Thymus (tissue), 11 donors: Measurements from ENCODE around the gene ISG15. TPM values are rescaled to one million over a fixed set of nuclear protein-coding genes. Genes with fewer than 3 reads are reported as not detected.
"Not testable (repeated sequence)": the region's sequence is repeated elsewhere in the genome, so short reads cannot be mapped to it uniquely, and the experiment has no call there.

Source experiments
- DNase-seq, 9 donors: peaks; one replicate each; pipeline ENCODE4 v3.0.0-alpha.2; 2013; ENCODE audit warnings: low spot score in 9 of 9, low read depth in 6 of 9, missing footprints in 1 of 9
- H3K27ac ChIP-seq, 2 donors: one replicate each; pipeline ENCODE4 v1.5.1; 2013; ENCODE audit warnings: control low read depth in 1 of 2, low read depth in 1 of 2, low read length in 1 of 2, mild to moderate bottlenecking in 1 of 2, moderate library complexity in 1 of 2
- H3K27me3 ChIP-seq, 2 donors: one replicate each; pipeline ENCODE4 v1.5.1; 2013; ENCODE audit warnings: low read length in 1 of 2; ENCODE audit not compliant: control insufficient read depth in 2 of 2, insufficient read depth in 1 of 2
- H3K36me3 ChIP-seq, 2 donors: one replicate each; pipeline ENCODE4 v1.5.1; 2013; ENCODE audit warnings: low read length in 1 of 2, mild to moderate bottlenecking in 1 of 2, moderate library complexity in 1 of 2; ENCODE audit not compliant: control insufficient read depth in 2 of 2, insufficient read depth in 2 of 2
- H3K4me1 ChIP-seq, 2 donors: one replicate each; pipeline ENCODE4 v1.5.1; 2013; ENCODE audit warnings: low read length in 2 of 2; ENCODE audit not compliant: control insufficient read depth in 2 of 2, insufficient read depth in 2 of 2
- H3K4me3 ChIP-seq, 2 donors: one replicate each; pipeline ENCODE4 v1.5.1; 2013; ENCODE audit warnings: low read length in 2 of 2, control low read depth in 1 of 2, mild to moderate bottlenecking in 1 of 2
- H3K9me3 ChIP-seq, 2 donors: one replicate each; pipeline ENCODE4 v1.5.1; 2013; ENCODE audit warnings: low read length in 1 of 2, mild to moderate bottlenecking in 1 of 2; ENCODE audit not compliant: control insufficient read depth in 2 of 2, insufficient read depth in 1 of 2
- WGBS: extraction: QIAGEN DNeasy Blood & Tissue Kit; methylation state at CpG from one replicate; pipeline ENCODE4 v1.1.7; 2013; 5-methylcytosine and 5-hydroxymethylcytosine counted together
- polyA plus RNA-seq: library from polyadenylated mRNA; stranded (reverse); fragments of 200-250 nt; gene quantifications from one replicate; pipeline ENCODE4 v1.2.3, GENCODE V29; 2013
- total RNA-seq: library from RNA; stranded (reverse); fragments of 120-200 nt; gene quantifications from one replicate; pipeline ENCODE4 v1.2.4, GENCODE V29; 2013
- donor health status: healthy.

Gene ISG15
- total and polyA plus RNA-seq, 2 donors: 285 to 338 TPM

DNA sequence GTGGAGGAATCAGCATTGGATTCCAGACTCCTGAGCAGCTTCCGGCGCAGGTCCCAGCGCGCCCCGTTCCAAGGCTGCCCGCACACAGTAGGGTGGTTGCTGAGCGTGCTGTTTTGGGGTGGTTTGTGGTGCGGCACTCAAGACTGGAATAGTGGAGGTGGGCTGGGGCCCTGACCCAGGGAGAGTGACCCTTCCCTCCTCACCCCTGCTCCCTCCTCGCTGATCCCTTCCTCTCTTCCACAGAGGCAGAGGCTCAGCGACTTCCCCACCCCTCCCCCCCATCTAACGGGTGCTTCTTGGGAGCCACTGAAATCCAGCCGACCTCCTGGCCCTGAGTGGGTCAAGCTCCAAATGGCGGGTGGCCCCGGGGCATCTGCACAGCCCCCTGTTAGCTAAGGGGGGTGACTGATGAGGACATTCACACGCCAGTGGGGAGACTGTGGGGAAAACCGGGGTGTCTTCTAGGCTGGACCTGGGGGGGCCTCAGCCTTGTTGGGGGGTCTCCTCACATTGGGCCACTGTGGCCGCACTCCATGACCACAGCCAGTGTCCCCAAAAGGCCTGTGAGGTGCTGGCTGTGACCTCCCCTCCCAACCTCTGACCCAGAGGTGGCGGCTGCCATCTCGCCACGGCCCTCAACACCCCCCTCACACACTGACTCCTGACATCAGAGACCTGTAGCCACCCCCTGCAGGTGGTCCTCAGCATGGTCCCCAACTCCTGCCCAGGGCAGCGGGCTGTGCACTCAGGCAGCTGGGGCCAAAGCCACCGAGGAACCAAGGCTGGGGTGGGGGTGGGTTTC, 9.5 kb upstream of the ISG15 start:
- 91% methylated on average over 22 of the region's 22 CpGs for WGBS
- H3K36me3 ChIP-seq: no peaks in the 10 kb centered on the region
- no peak for DNase-seq
- H3K27me3 ChIP-seq: peaks cover 37 to 73% of the 10 kb centered on the region in 2 donors
- H3K27ac ChIP-seq: no peak overlapping the region
- H3K4me1 ChIP-seq: peaks cover 30 to 39% of the 10 kb centered on the region in 2 donors
- H3K9me3 ChIP-seq: peaks cover 0 to 1% of the 10 kb centered on the region in 2 donors
- H3K4me3 ChIP-seq: no peak overlapping the region

DNA sequence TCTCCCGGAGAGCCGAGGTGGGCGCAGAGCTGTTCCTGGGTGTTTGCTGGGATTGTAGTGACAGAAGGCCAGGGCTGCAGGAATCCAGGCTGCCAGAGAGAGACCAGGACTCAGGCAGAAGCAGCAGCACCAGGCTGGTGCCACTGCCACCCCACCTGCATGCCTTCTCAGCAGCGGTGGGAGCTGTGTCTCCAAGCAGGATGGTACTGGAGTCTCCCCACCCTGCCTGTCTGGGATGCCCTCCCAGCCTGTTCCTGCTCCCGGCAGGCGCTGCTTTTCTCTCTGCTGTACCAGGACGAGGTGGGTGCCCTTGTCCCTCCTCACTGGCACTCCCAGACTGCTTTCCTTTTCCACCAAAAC, 8.9 kb upstream of the ISG15 start:
- peaks cover 0 to 1% of the 10 kb centered on the region in 2 donors for H3K9me3 ChIP-seq
- no peaks in the 10 kb centered on the region for H3K36me3 ChIP-seq
- no peak for DNase-seq
- H3K27ac ChIP-seq: no peak overlapping the region
- WGBS: 33% methylated on average over 7 of the region's 7 CpGs
- peaks cover 33 to 69% of the 10 kb centered on the region in 2 donors for H3K27me3 ChIP-seq
- peaks cover 24 to 39% of the 10 kb centered on the region in 2 donors for H3K4me1 ChIP-seq
- no peak overlapping the region for H3K4me3 ChIP-seq

DNA sequence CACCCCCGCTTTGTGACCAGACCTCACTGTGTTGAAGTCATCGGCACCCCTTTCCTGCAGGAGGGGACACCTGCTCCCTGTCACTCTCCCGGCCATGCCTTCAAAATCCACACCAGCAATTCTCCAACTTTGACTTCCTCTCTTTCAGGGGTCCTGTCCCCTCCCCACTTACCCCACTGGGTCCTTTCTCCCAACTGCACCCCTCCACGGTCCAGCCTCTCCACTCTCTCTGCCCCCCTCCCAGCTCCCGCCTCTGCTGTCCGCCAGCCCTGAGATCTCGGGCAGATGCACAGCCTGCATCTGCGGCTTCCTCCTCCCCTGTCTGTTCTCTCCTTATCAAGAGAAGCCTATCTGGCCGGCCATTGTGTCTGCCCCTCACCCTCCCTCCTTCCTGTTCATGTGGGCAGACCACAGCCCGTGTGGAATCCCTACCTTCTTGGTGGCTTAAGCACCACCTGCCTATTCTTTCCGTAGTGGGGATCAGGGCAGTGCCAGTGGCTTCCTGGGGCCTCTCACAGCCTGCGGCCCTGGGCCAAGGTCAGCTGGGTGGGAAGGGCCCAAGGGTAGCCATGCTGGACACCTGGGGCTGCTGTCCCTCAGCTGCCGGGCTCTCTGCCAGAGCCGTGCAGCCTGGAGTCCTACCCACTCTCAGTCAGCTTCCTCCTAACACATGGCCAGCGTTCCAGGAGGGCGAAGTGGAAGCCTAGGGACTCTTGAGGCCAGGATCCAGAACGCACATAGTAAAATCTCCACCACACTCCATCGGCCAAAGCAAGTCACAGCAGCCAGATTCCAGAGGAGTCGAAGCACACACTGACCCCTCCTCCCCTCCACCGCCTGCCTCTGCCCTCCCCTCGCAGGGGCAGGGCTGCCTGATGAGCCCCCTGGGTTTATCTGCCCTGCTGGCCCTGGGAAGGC, 8.3 kb upstream of the ISG15 start:
- Histone ChIP-seq H3K4me3 (no peak overlapping the region), H3K4me1 (peaks cover 20 to 37% of the 10 kb centered on the region in 2 donors), H3K27ac (no peak overlapping the region), H3K36me3 (no peaks in the 10 kb centered on the region), H3K27me3 (peaks cover 32 to 66% of the 10 kb centered on the region in 2 donors), H3K9me3 (peaks cover 0 to 1% of the 10 kb centered on the region in 2 donors)
- WGBS: 9% methylated on average over 21 of the region's 21 CpGs
- no peak for DNase-seq

DNA sequence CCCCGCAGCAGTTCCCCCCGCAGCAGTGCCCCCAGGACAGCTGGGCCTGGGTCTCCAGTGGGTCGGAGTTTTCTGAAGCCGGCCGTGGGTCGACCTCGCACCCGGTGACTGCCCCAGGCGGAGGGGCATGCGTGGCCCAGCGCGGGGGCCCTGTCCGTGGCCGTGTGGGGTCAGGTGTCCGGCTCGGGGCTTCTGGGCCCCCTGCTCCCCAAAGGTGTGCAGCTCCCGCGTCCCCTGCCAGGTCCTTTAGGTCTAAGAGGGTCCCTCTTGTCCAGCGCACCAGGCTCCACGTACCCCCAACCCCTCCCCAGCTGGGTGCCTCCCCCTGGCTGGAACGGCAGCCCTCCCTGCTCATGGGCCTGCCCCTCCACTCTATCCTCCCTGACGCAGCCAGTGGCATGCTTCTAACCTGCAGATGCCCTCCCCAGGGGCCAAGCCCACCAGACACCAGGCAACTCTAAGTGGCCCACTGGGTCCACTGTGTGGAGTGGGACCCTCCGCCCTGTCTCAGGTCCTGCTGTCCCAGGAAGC, 7.5 kb upstream of the ISG15 start:
- Histone ChIP-seq H3K4me3 (no peak overlapping the region), H3K27me3 (peaks cover 24 to 59% of the 10 kb centered on the region in 2 donors), H3K27ac (no peak overlapping the region), H3K36me3 (no peaks in the 10 kb centered on the region), H3K9me3 (peaks cover 0 to under 1% of the 10 kb centered on the region in 2 donors), H3K4me1 (peaks cover 16 to 30% of the 10 kb centered on the region in 2 donors)
- 89% methylated on average over 23 of the region's 23 CpGs for WGBS
- no peak for DNase-seq

DNA sequence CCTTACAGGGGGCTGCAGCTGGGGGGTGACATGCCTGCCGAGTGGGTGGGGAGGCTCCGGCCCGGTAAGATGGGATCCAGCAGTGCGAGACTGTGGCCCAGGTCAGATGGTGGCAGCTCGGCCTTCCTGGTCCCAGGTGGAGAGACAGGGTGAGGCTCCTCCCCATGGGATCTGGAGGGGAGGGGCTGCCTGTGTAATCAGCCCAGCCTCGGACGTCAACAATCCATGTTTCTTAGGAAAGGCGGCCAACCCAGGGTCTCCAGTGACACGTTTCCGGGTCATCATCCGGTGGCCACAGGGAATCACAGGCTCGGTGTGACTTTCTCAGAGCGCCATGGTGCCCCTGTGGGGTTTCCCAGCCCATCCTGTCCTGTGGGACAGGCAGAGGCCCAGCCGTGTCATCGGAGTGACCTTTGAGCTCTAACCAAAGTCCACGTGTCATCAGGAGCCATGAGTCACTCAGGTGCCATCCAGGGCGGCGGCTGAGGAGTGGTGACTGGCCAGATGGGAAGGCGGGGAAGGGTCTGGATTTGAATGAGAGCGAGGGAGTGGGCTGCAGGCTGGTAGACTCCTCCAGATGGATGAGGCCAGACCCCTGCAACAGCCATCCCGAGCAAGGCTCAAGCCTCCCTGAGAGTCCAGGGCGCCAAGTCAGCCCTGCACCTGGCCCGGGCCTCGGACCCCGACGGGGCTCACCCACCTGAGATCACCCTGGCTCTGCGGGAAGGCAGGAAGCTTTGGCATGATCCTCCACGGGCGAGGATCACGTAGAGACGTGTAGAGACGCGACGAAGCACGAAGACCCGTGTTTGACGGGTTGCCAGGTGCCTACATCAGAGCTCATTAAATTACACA, 6.8 kb upstream of the ISG15 start:
- H3K27ac ChIP-seq: no peak overlapping the region

DNA sequence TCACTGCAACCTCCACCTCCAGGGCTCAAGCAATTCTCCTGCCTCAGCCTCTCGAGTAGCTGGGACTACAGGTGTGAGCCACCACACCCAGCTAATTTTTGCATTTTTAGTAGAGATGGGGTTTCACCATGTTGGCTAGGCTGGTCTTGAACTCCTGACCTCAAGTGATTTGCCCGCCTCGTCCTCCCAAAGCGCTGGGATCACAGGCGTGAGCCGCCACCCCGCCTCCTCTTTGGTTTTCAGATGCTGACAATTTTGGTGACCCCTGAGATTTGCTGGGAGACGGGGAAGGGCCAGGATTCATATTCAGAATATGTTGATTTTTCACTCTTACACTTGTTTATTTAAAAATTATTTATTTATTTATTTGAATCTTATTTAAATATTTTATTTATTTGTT, 3.2 kb upstream of the ISG15 start:
- H3K27me3 ChIP-seq: peaks cover 6 to 19% of the 10 kb centered on the region in 2 donors
- H3K4me1 ChIP-seq: peaks cover 16 to 33% of the 10 kb centered on the region in 2 donors
- not testable (repeated sequence) for H3K9me3 ChIP-seq, H3K4me3 ChIP-seq, H3K36me3 ChIP-seq, H3K27ac ChIP-seq, DNase-seq
- 97% methylated on average over 8 of the region's 8 CpGs for WGBS

More for the DNA sequence above, 6.8 kb upstream of the ISG15 start:
- no peaks in the 10 kb centered on the region for H3K36me3 ChIP-seq
- no peak overlapping the region for H3K4me3 ChIP-seq
- WGBS: 94% methylated on average over 37 of the region's 37 CpGs
- H3K9me3 ChIP-seq: no peaks in the 10 kb centered on the region
- H3K27me3 ChIP-seq: peaks cover 17 to 53% of the 10 kb centered on the region in 2 donors
- DNase-seq: no peak
- peaks cover 11 to 24% of the 10 kb centered on the region in 2 donors for H3K4me1 ChIP-seq

DNA sequence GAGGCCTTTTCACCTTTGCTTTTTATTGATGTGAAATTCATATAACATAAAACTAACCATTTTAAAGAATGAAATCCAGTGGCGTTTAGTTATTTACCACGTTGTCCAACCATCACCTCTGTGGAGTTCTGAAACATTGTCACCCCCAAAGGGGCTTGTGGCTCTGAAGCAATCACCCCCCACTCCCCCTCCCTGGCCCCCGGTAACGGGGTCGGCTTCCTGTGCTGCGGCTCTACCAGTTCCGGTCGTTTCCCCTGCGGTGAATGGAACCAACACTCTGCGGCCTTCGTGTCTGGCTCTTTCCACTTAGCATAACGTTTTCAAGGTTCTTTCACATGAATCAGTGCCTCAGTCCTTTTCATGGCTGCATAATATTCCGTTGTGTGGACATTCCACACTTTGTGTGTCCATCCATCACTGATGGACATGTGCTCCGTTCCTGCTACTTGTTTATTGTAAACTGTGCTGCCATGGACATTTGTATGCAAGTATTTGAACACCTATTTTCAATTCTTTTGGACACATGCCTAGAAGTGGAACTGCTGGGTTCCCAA, 1.8 kb upstream of the ISG15 start:
- H3K4me3 ChIP-seq: no peak overlapping the region
- 73% methylated on average over 14 of the region's 14 CpGs for WGBS
- H3K36me3 ChIP-seq: no peaks in the 10 kb centered on the region
- H3K9me3 ChIP-seq: peaks cover 0 to 12% of the 10 kb centered on the region in 2 donors
- H3K4me1 ChIP-seq: peaks cover 12 to 29% of the 10 kb centered on the region in 2 donors
- H3K27ac ChIP-seq: no peak overlapping the region
- DNase-seq: no peak
- peaks cover 2 to 6% of the 10 kb centered on the region in 2 donors for H3K27me3 ChIP-seq

DNA sequence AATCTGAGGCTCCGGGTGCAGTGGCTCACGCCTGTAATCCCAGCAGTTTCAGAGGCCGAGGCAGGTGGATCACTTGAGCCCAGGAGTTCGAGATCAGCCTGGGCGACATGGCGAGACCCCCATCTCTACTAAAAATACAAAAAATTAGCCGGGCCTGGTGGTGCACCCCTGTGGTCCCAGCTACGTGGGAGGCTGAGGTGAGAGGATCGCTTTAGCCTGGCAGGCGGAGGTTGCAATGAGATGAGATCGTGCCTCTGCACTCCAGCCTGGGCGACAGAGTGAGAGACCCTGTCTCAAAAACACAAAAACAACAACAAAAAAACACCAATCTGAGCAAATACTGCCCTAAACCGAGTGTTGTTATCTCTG, 577 bp upstream of the ISG15 start:
- not testable (repeated sequence) for DNase-seq, H3K27me3 ChIP-seq, H3K36me3 ChIP-seq
- Histone ChIP-seq H3K4me1 (peaks cover 12 to 29% of the 10 kb centered on the region in 2 donors), H3K4me3 (peak overlapping the region; percentile 63 to 85), H3K27ac (peak overlapping the region; percentile 91 to 98), H3K9me3 (peaks cover 0 to 12% of the 10 kb centered on the region in 2 donors)
- 76% methylated on average over 13 of the region's 13 CpGs for WGBS
